Astrocyte of the spinal cord (primary cell): ENCODE measurements around the gene TBATA.

Experiments
- DNase-seq: peaks from one replicate; pipeline ENCODE4 v3.0.0; 2011; ENCODE audit warnings: low read depth, low spot score
- H3K4me3 ChIP-seq: 2 replicates; pipeline ENCODE4 v1.5.1; 2011; ENCODE audit warnings: low read depth, mild to moderate bottlenecking, low read length, moderate library complexity
- in situ Hi-C: cut with HindIII; loops from 2 replicates; pipeline ENCODE4 v1.10.0; 2017; ENCODE audit warnings: low sequenced_read_pairs
- TF ChIP-seq, protein P1 (sequence below): IDR thresholded peaks from 2 replicates; pipeline ENCODE4 v1.5.1; 2012; ENCODE audit warnings: low read depth, mild to moderate bottlenecking, low read length, inconsistent platforms

The TBATA gene

DNA sequence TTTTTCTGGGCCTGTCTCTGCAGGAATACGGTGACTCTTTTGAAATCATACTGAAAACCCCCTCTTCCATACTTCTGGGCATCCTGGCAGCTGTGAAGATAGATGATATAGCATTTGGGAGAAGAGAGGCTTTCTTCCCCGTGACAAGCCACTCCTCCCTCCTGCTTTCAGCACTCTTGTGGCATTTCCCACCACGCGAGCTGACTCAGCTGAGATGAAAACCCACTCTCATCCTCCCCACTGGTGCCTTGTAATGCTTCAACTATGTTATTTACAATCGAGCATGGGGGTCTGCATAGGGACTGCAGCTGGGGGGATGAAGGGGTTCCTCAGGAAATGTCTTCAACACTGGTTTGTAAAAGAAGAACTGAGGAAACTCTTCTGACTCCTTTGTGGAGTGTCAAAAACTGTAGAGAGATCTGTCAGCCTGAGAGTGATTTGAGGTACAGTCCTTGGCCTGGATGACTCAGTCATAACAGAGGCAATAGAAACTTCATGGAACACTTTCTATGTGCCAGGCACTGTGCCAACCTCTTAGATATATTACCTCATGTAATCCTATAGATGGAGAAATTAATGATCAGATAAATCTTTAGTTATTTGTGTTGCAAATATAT is 1.7 kb upstream of the TBATA start:
- DNase-seq: peak; percentile 38
- no peak overlapping the region for H3K4me3 ChIP-seq
- in situ Hi-C loops: no loop called here
- TF ChIP-seq, protein P1, sequence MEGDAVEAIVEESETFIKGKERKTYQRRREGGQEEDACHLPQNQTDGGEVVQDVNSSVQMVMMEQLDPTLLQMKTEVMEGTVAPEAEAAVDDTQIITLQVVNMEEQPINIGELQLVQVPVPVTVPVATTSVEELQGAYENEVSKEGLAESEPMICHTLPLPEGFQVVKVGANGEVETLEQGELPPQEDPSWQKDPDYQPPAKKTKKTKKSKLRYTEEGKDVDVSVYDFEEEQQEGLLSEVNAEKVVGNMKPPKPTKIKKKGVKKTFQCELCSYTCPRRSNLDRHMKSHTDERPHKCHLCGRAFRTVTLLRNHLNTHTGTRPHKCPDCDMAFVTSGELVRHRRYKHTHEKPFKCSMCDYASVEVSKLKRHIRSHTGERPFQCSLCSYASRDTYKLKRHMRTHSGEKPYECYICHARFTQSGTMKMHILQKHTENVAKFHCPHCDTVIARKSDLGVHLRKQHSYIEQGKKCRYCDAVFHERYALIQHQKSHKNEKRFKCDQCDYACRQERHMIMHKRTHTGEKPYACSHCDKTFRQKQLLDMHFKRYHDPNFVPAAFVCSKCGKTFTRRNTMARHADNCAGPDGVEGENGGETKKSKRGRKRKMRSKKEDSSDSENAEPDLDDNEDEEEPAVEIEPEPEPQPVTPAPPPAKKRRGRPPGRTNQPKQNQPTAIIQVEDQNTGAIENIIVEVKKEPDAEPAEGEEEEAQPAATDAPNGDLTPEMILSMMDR: no peak

DNA sequence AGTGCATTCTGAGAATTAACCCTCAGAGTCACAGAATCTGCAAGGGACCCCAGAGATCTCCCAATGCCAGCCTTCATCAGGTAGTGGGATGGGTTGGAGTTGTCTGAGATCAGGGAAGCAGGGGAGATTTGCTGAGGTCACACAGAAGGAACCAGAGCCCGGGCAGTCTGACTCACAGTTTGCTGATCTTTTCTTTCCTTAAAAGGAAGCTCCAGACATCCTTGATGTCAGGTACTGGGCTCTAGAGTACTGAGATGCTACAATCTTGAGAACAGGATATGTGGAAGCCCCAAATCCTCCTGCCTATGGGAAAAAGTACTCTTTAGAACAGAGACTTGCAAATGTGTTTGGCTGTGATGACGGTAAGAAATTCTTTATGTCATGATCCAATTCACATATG is 706 bp downstream of the TBATA start:
- in situ Hi-C loops: no loop called here
- TF ChIP-seq, protein P1: no peak
- no peak overlapping the region for H3K4me3 ChIP-seq
- peak; percentile 25 for DNase-seq

DNA sequence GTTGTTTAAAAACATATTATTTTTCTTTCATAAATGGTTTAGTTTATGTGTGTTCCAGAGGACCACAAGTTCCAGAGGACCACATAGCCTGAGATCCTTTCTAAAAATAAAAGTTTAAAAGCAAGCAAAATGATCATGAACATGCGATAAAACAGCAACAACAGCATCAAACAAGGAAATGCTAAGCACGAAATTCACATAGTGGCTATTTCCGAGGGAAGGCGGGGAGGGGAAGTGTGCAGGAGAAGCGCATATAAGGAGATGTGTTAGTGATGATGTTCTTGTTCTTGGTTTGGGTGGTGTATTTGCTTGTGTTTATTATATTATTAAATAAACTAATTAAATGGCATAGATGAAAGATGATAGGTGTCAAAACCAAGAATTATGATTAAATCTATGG is 1.2 kb downstream of the TBATA start:
- in situ Hi-C loops: no loop called here
- TF ChIP-seq, protein P1: no peak
- no peak for DNase-seq
- H3K4me3 ChIP-seq: no peak overlapping the region

DNA sequence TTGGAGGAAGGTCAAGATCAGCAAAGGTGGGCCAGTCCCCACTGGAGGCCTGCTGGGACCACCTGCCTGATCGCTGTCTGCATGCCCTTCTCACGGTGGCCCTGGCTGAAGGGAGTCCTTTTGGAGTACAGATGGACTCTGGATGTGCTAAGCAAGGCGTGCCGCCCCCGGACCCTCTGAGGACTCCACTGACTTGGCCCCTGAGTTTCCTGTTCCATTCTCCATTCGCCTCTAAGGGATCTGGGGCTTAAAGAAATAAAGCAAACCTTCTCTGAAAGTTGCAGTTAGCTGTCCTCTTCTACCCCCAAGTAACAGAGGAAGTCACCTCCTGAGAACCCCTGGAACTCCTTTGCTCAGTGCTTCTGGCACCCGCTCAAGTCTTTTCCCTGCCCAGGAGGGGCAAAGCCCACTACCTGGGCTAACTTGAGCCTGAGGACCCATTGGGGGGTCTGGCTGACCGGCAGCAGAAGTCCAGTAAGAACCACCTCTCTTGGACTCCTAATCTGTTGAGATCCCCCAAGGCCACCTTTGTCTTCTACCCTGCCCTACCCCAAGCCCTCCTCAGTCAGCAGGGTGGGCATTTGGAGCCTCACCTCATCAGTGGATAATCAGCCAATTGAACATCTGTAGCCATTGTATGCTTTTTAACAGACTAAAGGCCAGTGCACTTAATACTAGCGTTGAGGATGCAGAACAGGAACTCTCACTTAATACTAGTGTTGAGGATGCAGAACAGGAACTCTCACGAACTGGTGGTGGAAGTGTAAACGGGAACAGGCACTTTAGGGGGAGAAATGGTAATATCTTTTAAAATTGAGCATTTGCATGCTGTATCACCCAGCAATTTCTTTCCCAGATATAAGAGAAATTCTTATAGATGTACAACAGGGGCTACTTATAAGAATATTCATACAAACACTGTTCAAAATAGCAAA is 2.2 kb downstream of the TBATA start:
- in situ Hi-C loops: no loop called here
- TF ChIP-seq, protein P1: no peak
- H3K4me3 ChIP-seq: no peak overlapping the region
- DNase-seq: no peak

DNA sequence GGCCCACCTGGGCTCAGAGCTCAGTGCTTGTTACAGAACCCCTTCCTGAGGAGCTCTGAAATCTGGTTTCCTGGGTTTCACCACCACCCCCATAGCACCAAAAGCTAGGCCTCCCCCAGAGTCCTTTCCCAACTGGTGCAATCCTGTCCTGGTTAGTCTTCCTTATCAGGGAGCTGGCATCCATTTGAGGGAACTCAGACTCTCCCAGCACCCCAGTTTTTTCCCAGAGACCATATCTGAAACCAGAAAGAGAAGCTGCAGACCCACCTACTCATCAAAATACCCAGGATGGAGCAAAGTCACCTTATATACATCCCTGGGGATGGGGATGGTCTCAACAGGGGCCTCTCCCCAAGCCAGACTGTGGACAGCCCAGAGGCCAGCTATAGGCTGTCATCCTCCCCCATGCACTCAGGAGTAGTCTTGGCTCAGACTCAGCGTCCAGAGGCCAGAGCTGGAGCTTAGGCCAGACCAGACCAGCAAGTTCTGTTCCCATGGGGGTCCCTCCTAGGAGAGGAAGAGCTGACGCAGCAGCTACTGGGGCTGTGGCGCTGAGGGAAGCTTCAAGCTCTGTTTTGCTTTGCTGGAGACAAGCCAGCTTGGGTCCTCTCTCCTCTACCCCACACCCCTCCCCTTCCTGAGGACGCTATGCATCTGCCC is 3.0 kb downstream of the TBATA start:
- in situ Hi-C loops: no loop called here
- no peak for DNase-seq
- TF ChIP-seq, protein P1: no peak
- H3K4me3 ChIP-seq: no peak overlapping the region

DNA sequence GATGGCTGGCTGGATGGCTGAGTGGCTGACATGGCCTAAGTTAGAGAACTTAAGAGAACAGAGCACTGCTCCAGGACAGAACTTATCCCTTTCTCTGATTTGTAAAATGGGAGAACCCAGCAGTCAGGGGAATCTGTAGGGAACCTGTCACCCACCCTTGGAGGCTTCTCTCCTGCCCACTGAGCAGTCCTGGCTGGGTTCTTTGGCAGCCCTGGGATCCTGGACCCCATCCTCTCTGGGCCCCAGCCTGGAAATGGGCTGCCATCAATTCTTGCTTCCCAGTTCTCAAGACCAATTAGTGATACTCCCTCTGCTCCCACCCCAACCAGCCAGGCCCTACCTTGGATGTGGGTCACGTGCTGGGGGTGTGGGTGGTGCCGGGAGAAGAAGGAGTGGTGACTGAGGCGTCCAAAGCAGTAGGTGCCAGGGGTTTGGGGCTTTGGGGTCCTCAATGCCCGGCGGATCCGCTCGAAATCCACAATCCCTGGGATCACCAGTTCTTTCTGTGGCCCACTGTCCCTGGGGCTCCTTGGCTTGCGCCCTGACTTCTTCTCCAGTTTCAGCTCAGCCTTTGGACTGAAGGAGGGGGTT is 3.6 kb downstream of the TBATA start:
- H3K4me3 ChIP-seq: no peak overlapping the region
- TF ChIP-seq, protein P1: no peak
- no peak for DNase-seq
- in situ Hi-C loops: no loop called here
